Peyer's patch (tissue), 4 donors: Measurements from ENCODE around the gene SULT6B1.

Source experiments
- POLR2A ChIP-seq, 2 donors: fragments of 450-650 bp; IDR thresholded peaks; one replicate each; pipeline ENCODE4 v1.5.1; 2017; ENCODE audit warnings: antibody characterized with exemption in 2 of 2, mild to moderate bottlenecking in 2 of 2, moderate library complexity in 2 of 2
- TF ChIP-seq, protein P1 (sequence below), 6 experiments: fragments of 450-650 bp in 4 of 6; fragments of 200-600 bp in 2 of 6; sonication (generic) in 1 of 6; IDR thresholded peaks; one replicate each; pipeline ENCODE4 v1.5.1; 2017 to 2019; ENCODE audit warnings: antibody characterized with exemption in 6 of 6, mild to moderate bottlenecking in 3 of 6, moderate library complexity in 1 of 6

DNA sequence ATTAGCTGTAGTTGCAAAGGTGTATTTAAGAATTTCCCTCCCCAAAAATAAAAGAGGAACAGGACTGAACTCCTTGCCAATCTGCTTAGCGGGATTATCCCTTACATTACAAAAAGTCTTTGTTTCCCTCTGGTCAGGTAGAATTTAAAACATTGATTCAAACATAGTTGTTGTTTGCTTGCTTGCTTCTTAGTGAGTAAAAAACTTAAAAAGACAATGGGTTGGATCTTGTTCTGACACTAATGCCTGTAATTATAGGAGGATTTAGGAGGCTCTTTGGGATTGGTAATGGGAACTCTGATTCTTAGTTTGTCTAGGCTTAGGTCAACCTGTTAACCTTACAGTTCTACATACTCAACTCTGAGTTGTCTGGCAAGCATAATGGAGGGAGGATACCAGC, 4.1 kb upstream of the SULT6B1 start:
- TF ChIP-seq, protein P1, sequence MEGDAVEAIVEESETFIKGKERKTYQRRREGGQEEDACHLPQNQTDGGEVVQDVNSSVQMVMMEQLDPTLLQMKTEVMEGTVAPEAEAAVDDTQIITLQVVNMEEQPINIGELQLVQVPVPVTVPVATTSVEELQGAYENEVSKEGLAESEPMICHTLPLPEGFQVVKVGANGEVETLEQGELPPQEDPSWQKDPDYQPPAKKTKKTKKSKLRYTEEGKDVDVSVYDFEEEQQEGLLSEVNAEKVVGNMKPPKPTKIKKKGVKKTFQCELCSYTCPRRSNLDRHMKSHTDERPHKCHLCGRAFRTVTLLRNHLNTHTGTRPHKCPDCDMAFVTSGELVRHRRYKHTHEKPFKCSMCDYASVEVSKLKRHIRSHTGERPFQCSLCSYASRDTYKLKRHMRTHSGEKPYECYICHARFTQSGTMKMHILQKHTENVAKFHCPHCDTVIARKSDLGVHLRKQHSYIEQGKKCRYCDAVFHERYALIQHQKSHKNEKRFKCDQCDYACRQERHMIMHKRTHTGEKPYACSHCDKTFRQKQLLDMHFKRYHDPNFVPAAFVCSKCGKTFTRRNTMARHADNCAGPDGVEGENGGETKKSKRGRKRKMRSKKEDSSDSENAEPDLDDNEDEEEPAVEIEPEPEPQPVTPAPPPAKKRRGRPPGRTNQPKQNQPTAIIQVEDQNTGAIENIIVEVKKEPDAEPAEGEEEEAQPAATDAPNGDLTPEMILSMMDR (IDR thresholded peaks at IDR 0.05), result no peak
- no peak for TF ChIP-seq POLR2A (IDR thresholded peaks at IDR 0.05)
